GM19328 (cell line): ENCODE measurements around the gene RNLS.

ENCODE experiments used
- ATAC-seq: cut with Tn5 transposase; IDR thresholded peaks from one replicate; pipeline ENCODE4 v1.9.1; 2021; ENCODE audit warnings: mild to moderate bottlenecking, moderate library complexity; ENCODE audit not compliant: unreplicated experiment

RNLS gene

GRCh38 chr10:88437411-88437810 lies 145.7 kb downstream of the RNLS start:
- ATAC-seq: no peak

GRCh38 chr10:88433565-88434186 lies 149.4 kb downstream of the RNLS start:
- no peak for ATAC-seq

- no peak for ATAC-seq
Observed at GRCh38 chr10:88431103-88431502, 152.0 kb downstream of the RNLS start.

DNA sequence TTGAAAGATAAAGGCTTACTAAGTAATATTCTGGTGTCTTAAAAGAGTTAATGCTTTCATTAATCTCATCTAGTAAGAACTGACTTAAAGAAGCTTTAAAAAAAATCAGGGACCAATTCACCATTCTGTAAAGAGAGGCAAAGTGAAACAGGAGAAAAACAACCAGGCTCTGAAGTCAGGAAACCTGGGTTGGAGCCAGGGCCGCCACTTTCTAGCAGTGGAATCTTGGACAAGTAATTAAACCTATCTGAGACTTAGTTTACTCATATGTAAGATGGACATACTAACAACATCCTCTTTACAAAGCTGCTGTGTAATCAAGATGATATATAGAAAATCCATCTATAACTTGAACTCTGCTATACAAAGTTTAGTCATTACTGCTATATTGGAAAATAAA lies 154.1 kb downstream of the RNLS start:
- ATAC-seq: no peak

DNA sequence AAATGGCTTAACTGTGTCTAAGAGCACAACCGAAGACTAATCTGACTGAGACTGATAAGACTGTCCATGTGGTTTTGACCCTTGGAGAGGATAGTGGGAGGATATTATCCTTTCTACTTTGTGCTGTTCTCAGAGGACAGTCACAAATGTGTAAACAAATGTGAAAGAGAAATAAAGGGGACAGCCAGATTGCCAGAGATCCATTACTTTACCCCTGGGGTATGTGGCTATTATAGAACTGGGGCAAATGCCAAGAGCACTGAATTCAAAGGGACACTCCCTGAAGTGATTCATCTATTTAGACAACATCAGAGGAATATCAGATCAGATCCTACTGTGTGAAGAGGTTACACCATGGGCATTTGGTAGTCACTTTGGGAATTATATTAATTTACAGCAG lies 154.7 kb downstream of the RNLS start:
- no peak for ATAC-seq

DNA sequence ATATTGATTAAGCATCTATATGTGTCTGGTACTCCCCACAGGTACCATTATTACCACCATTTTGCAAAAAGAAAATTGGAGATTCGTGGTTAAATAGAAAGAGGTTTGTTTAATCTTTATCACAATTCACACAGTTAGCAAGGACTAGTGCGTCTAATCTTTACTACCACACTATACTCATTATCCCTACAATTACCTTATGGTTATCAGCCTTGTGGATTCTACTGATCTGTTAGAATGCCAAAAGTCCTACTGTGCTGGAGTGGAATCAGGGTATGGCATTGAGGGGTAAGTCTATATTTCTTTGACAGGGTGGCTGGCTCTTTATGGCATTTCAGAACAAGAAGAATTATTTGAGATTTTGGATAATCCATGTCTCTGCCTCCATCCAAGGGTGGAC lies 156.1 kb downstream of the RNLS start:
- no peak for ATAC-seq

- no peak for ATAC-seq
Observed at GRCh38 chr10:88424881-88425280, 158.2 kb downstream of the RNLS start.

DNA sequence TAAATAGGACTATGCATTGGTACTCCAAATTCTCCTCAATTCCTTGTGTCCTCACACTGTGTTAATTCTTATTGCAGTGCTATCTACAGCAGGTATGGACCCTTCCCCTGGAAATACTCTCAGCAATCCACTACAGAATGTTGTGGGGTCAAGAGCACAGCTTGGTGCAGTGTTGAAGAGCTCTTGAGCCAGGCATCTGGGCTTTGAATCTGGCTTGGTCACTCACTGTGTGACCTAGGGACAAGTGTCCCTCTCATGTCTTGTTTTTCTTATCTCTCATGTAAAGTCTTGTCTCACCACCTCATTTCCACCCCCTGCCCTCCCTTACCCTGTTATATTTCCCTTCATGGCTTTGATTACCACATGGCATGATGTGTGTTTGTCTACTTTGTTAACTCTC lies 159.4 kb downstream of the RNLS start:
- ATAC-seq: no peak

DNA sequence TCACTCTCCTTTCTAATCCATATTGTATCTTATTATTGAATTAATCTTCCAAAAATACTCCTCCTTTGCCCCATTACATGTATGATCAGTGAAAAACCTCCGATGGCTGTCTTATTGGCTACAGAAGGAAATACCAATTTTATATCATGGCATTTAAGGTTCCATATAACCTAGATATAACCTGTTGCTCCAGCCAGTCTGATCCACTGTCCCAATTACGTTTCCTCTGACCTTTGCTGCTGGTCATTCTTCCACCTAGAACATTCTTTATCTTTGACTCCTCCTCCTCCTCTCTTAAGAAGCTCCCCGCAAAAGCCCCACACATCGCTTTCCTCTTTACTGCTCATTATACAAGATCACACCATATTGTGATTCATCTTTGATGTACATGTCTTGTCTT lies 161.5 kb downstream of the RNLS start:
- ATAC-seq: no peak

DNA sequence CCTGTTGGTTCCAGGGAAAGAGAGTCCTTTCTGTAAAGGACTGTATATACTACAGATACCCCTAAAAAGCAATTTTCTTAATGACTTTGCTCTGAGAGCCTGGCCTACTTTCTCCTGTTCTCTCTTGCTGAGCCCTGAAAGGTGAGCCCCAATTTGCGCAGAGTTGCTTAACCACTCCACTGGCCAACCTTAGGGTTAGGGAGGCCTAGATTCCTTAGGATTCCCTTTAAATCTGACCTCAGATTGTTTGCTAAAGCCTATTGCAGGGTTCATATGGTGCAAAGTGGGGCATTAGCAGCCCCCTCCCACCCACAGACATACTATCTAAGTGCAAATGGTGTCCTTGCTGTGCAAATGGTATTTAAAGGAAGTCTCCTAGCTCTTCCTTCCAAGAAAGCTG lies 164.2 kb downstream of the RNLS start:
- no peak for ATAC-seq

- ATAC-seq: no peak
Observed at GRCh38 chr10:88417387-88418030, 165.6 kb downstream of the RNLS start.

DNA sequence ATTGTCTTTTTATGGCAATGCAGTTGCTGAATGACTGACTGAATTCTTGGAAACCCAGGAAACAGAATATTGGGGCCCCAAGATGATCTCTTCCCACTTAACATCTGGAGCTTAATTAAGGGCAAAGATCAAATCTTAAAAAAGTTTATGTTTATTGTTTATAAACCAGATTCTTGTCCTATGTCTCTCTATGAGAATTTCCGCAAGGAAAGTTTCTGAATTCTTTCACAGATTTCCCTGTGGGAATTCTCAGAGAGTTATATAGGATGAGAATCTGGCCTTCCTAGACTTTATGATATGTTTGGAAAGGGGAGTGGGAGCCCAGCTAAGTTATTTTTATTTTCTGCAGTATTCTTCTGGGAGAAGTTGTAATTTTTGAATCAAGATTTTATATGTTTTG lies 166.3 kb downstream of the RNLS start:
- ATAC-seq: no peak

- no peak for ATAC-seq
Observed at GRCh38 chr10:88415533-88416130, 167.5 kb downstream of the RNLS start.

DNA sequence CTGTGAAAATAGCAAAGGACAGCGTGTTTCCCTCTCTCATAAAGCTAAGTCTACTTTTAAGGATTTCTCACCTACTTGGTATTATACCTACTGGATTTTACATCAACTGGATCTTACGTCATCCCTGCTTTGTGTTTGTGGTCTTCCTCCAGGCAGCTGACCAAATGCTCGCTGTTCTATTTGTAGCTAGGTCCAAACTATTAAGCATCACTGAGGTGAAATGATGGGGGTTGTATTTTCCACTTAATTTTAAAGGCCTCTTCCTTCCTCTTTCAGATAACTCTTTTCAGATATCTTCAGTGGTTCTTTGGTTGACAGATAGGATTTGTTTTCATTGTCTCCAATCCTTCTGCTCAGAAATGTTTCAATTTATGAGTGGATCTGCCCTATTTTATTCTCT lies 169.7 kb downstream of the RNLS start:
- no peak for ATAC-seq

DNA sequence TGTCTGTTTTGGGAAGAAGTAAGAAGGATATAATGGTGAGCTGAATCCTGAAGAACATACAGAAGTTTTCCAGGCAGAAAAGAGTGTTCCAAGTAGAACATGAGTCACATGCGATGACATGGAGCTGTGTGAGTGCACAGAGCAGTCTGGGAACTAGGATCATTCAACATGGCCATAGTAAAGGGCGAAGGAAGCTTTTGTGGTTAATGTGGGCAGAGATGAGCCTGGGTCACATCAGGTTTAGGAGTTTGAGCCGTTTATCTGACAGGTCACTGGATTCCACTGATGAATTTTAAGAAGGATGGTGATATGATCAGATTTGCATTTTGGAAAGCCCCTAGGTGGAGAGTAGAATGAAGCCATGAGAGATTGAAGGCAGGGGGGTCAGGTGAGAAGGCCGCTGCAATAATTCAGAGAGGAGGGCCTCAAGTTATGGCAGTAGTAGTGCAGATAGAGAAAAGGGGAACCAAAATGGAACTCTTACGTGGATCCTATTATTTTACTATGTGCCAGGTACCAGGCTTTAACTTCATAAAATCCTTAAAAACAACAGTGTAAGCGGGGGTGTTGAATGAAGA lies 171.3 kb downstream of the RNLS start:
- no peak for ATAC-seq

- no peak for ATAC-seq
Observed at GRCh38 chr10:88409824-88410223, 173.3 kb downstream of the RNLS start.

DNA sequence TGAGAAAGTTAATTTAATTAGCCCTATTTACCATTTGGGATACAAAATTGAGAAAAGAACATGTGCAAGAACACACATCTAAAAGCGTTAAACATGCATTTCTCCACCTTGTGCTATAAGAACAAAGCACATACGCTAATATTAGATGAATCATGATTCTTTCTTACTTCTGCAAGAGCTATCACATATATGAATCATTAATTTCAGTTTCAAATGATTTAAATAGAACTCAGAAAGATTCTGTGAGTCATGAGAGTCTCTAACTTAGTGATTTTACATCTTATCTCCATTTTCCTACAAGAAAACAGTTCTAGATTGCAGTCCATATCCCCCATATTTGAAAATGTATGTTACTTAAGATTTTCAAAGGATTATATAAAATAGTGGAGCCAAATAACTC lies 173.9 kb downstream of the RNLS start:
- no peak for ATAC-seq

GRCh38 chr10:88408096-88408495 lies 175.0 kb downstream of the RNLS start:
- ATAC-seq: no peak

GRCh38 chr10:88404133-88404532 lies 179.0 kb downstream of the RNLS start:
- ATAC-seq: no peak

- no peak for ATAC-seq
Observed at GRCh38 chr10:88401671-88402347, 181.3 kb downstream of the RNLS start.

DNA sequence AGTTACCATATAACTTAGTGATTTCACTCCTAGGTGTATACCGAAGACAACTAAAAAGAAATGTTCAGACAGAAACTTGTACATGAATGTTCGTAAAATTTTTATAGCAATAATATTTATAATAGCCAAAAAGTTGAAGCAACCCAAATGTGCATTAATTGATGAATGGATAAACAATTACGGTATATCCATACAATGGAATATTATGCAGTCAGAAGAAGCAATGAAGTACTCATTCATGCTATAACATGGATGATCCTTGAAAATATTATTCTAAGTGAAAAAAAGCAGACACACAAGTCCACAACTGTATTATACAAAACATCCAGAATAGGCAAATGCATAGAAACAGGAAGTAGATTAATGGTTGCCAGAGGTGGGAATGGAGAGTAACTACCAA lies 183.9 kb downstream of the RNLS start:
- ATAC-seq: no peak

- no peak for ATAC-seq
Observed at GRCh38 chr10:88395677-88396076, 187.4 kb downstream of the RNLS start.
